ENCODE measurements around the gene PXDN. TPM values are rescaled to one million over a fixed set of nuclear protein-coding genes. Genes with fewer than 3 reads are reported as not detected.

PXDN gene
- total RNA-seq, 1 experiment from 2014 or later = 146 TPM

GRCh38 chr2:1787755-1788477 lies 43.6 kb upstream of the PXDN start (continued):
- TF ChIP-seq AFF4 (CRISPR knock-in tag; IDR thresholded peaks at IDR 0.05; ENCODE audit: borderline replicate concordance) (no peak), ELF4 (CRISPR knock-in tag; IDR thresholded peaks at IDR 0.05; ENCODE audit: low read depth) (no peak), FOXP1 (CRISPR knock-in tag; IDR thresholded peaks at IDR 0.05; ENCODE audit: borderline replicate concordance) (no peak), SP1 (CRISPR knock-in tag; conservative IDR thresholded peaks at IDR 0.05) (no peak), NR2C2 (CRISPR knock-in tag; IDR thresholded peaks at IDR 0.05) (no peak), NR3C1 (CRISPR knock-in tag; conservative IDR thresholded peaks at IDR 0.05; ENCODE audit: low read depth) (no peak), NR1H2 (CRISPR knock-in tag; IDR thresholded peaks at IDR 0.05) (no peak), ESRRA (CRISPR knock-in tag; IDR thresholded peaks at IDR 0.05; ENCODE audit: borderline replicate concordance) (no peak), STAT6 (CRISPR knock-in tag; conservative IDR thresholded peaks at IDR 0.05; ENCODE audit: low read depth) (no peak), ZBTB21 (CRISPR knock-in tag; IDR thresholded peaks at IDR 0.05; ENCODE audit: borderline replicate concordance) (no peak), ZNF532 (CRISPR knock-in tag; IDR thresholded peaks at IDR 0.05; ENCODE audit: borderline replicate concordance) (no peak), HMGA2 (CRISPR knock-in tag; IDR thresholded peaks at IDR 0.05) (no peak)

GRCh38 chr2:1784986-1785617 lies 40.8 kb upstream of the PXDN start:
- H3K27me3 Mint-ChIP-seq (ENCODE audit: low read depth) = no peaks in the 10 kb centered on the region
- TF ChIP-seq TP53 (CRISPR knock-in tag; IDR thresholded peaks at IDR 0.05) = no peak
- no peak for TF ChIP-seq ZNF423 (CRISPR knock-in tag; IDR thresholded peaks at IDR 0.05)
- TF ChIP-seq AR (CRISPR knock-in tag; IDR thresholded peaks at IDR 0.05) = no peak
- TF ChIP-seq ZBTB43 (CRISPR knock-in tag; IDR thresholded peaks at IDR 0.05) = no peak
- no peak for TF ChIP-seq SMAD4 (CRISPR knock-in tag; IDR thresholded peaks at IDR 0.05)
- TF ChIP-seq PRRX2 (CRISPR knock-in tag; IDR thresholded peaks at IDR 0.05) = no peak
- TF ChIP-seq USF2 (CRISPR knock-in tag; IDR thresholded peaks at IDR 0.05) = no peak
- no peak for TF ChIP-seq JAZF1 (CRISPR knock-in tag; IDR thresholded peaks at IDR 0.05)

More at GRCh38 chr2:1784986-1785617, 40.8 kb upstream of the PXDN start:
- Mint-ChIP-seq H3K27ac (no peak overlapping the region), H3K36me3 (no peaks in the 10 kb centered on the region), H3K4me3 (no peak overlapping the region), H3K9me3 (no peaks in the 10 kb centered on the region), H3K4me1 (peaks cover 20% of the 10 kb centered on the region)
- DNase-seq (ENCODE audit: low spot score) (no peak), ATAC-seq (no peak)
- ChIA-PET CTCF (interaction anchor here (0.6 to 1.5 kb wide), 3 partner anchors 32 to 234 kb away, joined by 3 to 10 read pairs (median 6); no protein-coding TSS in a partner anchor), POLR2A (no interaction called here)
